NOMO-1 treated with DMSO at 0.1 percent for 48 hours (cell line): ENCODE measurements around the gene IGIP.
"Not testable (repeated sequence)": the region's sequence is repeated elsewhere in the genome, so short reads cannot be mapped to it uniquely, and the experiment has no call there.

Experiments used
- DNase-seq: peaks from one replicate; lab custom pipeline; 2025; ENCODE audit not compliant: unreplicated experiment; lab: John Stamatoyannopoulos, UW

Gene IGIP

DNA sequence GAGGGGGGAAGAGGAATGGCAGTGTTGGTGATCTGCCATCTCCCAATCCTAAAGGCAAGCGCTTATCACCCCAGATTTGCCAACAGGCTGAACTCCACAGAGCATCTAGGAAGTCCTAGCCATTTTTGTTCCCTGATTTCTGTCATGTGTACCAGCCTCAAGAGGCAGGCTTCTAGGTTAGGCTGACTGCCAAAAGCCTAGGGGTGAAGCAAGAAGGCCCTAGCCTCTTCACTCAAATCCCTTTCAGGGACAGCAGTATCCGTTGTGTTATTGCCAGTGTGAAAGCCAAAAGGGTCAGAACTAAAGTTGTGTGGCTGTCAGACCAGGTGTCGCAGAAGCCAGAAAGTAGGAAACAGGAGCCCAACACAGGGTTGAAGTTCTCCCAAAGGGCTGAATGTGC, 14.7 kb downstream of the IGIP start:
- no peak for DNase-seq

DNA sequence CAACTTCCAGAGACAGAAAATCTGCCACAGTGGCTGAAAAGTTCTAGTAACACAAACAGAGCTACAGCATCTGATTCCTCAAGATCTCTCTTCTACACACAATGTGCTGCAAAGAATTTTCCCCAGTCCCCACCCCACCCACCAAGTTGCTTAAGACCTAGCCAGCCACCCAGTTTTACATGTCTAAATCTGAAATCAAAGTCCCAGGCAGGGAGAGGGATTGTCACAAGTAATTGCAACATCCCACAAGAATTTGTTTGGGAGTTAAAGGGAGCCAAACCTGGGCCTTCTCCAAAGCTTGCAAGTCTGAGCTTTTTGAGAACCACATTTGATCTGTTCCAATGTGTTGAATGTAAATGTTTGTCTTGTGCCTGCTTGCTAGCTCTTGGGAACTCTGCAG, 15.5 kb downstream of the IGIP start:
- DNase-seq: no peak

DNA sequence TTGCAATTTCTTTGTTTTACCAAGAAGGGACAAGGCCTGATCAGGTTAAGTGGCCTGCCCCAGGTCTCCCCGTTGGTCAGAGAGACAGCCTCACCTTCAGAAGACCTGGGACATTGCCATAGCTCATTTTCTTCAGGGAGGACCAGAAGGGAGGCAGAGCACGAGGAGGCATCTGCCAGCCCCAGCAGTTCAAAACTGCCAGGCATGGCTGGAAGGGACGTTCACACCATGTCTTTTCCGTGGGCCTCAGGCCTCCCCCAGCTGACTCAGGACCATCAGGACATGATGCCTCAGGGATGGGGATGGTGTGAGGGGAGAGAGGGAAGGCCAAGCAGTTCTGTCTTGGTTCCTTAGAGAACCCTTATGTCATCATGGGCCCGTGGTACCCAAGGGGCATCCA, 16.5 kb downstream of the IGIP start:
- DNase-seq: no peak

DNA sequence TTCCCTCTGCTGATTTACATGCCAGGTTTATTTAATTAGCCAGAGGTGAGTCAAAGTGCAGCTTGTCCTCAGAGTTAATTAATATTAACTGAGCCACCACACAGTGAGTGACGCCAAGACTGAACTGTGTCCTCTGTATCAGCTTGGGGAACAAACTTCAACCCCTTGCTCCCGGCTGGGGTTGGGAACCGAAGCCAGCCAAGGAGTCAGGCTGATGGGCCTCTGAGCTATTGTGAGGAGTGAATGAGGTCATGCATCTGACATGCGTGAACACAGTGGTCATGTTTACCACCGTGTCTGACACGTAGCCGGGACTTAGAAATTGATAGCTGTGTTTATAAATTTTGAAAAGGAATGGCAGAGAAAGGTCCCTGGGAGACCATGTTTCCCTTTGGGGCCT, 17.1 kb downstream of the IGIP start:
- no peak for DNase-seq

DNA sequence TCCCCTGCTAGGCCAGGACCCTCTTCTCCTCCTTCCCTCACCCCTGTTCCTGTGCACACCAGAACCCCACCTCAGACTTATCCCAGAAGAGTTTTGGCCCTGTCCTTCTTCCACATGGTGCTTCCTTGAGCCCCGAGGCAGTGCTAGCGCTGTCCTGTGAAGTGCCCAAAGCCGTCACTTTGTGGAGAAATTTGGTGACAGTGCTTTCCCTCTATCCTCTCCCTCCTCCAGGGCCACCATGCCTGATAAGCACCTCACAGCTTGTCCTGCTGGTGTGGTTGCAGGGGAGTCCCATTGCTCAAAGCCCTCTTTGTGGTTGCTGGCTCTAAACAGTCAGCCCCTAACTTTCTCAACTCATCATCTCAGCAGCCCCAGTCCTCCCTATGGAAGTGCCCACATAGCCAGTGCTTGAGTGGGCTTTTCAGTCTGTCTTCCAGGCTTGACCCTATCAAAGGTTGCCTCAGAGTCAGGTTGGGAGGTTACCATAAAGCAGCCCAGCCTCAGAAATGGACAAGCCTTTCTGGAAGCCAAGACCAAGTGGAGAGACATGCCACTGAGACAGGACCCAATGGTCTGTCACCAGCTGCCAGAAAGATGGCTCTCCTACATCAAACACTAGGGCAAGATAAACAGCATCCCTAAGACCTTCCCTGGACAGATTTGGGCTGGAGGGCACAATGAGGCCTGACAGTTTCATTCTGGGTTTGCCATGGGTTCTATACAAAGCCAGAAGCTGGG, 18.0 kb downstream of the IGIP start:
- no peak for DNase-seq

DNA sequence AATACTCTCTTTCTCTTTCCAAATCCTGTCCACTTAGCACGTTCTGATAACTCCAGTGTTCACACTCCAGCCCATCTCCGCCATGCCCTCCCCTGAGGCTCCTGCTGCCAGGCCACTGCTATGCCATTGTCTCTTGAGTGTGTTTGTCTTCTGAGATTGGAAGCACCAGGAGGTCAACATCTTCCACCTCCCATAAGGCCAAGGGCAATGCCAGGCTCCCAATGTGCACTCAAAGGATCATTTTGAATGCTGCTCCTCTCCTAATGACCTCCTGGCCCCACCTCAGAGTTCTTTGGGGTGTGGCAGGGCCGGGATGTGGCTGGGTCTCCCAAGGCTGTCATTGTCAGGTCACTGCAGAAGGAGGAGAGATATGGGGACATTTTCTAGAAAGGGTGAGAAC, 19.5 kb downstream of the IGIP start:
- no peak for DNase-seq

DNA sequence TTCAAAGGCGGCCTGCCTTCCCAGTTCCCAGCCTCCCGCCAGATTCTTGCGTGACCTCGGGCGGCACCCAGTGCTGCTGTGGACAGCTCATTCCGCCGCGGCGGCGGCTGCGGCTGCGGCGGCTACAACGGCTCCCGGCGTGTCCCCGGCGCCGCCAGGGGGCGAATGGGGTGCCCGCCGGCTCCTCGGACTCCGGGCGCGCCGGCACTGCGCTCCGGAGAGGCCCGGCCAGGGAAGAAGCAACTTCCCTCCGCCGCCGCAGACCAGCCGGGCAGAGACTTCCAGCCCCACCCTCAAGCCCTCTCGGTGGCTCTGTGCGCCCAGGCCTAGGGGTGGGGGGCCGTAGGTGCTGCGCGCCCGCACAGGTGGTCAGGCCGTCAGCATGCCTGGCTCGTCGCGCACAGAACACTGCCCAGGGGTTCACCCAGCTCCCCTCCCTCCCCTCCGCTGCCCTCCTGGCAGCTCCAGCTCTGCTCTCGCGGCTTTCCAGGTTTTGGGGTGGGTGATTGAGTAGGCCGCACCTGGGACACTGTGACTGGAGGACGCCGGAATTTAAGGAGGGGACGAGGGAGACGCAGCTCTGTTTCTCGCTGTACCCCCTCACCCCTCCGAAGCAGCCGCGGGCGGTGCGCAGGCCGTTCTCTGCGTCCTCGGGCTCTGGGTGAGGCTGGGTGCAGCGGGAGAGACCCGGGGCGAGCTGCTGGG, 20.2 kb downstream of the IGIP start:
- DNase-seq: peak; percentile 63

DNA sequence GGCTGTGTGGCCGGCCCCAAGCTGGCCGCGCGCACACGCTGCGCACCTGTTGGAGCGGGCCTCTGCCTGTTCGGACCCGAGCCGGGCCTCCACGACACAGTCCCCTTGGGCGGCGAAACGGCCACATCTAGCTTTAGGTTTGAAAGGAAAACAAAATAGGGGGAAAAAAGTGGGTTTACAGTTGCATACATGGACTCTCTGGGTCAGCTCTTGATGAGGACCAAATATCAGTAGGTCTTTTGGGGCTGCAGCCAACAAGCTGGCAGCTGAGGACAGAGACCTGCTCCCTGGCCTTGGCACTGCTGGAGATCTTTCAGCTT, 20.7 kb downstream of the IGIP start:
- no peak for DNase-seq

DNA sequence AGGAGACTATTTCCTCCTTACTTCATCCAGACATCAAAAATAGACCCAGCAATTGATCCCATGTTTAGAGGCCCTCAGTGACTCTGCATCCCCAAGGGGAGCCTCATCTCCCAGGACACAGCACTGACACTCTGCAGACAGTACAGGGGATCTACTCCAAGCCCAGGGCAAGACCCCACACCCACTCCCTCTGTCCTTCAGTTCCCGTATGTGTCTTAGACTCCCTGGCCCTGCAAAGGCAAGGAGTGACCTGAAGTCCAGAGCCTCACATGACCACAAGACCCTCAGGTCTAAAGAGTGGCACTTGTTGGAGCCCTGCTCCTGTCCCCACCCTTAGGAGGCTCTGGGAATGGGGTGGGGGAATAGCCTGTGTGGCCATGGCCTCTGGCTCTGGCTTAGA, 21.7 kb downstream of the IGIP start:
- DNase-seq: no peak

DNA sequence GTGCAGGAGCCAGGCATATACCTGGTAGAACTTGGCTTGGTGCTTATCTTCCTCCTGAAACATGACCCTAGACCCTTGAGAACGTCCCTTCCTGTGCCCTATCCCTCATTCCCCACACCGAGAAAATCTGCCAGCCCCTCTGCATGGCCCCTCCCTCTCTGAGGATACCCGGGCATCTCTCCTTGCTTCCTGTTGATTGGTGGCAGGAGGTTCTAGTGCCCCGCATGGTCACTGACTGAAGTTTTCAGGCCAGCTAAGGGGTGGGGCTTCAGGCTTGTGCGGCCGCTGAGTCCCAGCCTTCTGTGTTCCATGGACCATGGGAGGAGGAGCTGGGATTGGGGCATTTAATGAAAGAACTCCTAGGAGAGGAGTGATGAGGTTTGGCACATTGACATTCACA, 22.8 kb downstream of the IGIP start:
- DNase-seq: no peak

DNA sequence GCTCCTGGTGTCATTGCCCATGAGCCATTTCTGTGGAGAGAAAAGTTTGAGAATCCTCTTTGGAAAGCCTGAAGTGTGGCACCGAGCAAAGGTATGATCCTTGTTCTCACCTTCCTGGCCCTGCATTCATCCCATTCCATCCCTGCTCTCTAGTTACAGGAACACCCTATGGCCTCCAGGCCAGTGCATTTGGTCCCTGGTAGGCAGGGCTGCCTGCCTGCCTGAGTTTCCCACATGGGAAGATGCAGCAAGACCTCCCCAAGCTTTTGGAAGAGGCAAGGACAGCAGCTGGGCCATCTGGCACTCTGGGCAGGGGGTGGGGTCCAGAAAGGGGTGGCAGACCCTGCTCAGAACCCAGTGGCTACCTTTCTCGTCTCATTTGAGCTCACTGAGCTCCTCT, 24.5 kb downstream of the IGIP start:
- DNase-seq: no peak

DNA sequence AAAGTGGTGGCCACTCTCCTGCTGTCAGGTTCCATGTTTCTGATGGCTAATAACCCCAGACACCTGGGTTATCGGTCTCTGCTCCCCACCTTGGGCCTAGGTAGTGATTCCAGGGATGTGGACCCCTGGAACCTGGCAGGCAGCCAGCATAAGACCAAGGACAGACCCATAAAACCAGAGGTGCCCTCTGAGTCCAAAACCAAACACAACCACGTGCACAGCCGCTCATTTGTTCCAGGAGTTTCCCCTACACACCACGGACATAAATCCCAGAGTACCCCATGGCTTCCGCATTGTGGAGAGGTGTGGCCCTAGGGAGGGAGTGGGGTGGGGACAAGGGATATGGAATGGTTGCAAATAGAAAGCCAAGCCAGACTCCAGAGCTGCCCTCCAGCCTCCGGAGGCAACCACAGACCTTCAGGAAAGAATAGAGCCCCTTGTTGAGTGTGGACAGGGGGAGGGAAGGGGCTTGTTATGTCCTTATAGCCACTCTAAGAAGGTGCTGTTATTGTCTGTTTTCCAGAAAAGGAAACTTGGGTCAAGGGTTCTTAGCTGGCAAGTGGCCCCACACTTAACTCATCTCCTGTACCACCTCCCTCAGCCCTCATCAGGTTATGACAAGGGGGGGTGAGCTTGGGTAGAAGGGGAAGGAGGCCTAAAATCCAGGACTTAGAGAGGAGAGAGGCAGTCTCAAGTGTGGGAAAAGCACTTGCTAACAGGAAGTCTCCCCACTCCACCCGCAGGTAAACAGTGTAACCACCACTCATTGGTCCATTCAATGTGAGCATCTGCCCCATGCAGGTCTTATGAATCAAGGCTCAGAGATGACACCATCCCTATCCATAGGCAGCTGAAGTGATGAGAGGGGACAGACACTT, 25.6 kb downstream of the IGIP start:
- no peak for DNase-seq

DNA sequence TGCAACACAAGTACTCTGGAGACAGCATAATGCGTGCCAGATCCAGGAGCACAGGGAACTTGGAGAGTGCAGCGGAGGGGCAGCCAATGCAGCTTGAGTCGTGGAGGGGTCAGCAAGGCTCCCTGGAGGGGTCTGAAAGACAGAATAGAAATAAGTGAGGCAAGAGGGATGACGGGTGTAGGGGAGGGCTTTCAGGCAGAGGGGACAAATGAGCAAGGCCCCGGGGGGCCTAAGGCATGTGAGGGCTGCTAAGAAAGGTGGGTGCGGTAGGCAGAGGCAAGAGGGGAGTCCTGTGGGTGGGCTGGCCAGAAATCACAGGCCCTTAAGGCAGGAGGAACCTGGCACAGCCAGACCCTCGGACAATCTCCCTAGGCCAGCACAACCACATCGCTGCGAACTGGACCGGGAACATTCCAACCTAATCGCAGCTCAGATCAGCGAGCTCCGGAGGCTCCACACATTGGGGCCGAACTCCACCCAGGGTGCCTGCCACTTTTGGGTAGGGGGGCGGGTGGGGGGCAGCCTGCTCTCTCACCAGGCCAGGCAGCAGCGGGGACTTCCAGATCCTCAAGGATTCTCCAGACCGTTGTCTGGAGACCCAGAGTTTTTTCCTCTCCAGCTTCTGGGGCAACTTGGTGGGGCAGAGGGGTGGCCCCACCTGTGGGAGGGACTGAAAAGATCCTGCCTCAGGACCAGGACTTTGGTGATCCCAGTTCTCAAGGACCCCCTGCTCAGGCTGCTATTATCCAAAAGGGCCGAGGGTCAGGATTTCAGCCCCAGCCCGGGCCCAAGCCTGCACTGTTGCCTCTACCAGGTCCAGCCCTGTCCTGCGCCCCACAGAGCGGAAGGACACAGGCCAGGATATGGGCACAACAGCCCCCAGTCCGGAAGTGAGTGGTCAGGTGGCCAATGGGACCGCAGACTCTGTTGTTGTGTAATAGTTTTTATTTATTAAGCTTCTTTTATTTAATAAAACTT, 26.6 kb downstream of the IGIP start:
- no peak for DNase-seq

DNA sequence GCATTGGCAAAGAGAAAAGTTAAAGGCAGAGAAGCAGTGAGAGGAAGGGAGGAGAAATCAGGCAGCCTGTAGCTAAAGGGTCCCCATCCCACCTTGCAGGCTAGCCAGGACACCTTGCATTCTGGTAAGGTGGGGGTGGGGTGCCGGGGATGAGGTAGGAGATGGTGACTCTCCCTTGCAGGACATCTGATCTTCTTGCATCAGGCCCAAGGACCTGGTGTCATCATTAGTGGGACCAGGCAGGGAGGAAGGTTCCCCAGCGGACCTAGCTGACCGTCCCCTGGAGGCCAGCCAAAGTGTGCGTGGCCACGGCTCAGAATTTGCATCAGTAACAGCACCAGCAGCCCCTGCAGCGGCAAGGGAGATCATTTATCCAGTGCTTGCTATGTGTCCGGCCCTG, 27.5 kb downstream of the IGIP start:
- no peak for DNase-seq

DNA sequence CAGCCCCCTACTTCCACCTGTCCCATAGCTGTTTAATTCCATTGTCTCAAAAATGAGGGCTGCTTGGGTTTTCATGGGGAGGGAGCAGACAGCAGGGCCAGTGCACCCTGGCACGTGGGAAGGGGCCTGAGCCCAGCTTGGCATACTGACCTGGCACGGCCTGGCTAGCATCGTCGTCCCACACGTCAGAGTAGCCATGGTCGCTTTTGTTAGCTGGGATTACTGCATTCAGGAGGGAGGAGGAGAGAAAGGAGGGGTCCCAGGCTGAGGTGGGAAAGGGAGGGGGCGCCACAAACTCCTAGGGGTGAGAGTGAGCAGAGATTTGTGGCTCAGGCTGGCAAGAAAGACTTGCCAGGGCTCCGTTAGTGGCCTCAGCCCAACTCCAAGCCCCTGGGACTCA, 28.2 kb downstream of the IGIP start:
- DNase-seq: no peak

DNA sequence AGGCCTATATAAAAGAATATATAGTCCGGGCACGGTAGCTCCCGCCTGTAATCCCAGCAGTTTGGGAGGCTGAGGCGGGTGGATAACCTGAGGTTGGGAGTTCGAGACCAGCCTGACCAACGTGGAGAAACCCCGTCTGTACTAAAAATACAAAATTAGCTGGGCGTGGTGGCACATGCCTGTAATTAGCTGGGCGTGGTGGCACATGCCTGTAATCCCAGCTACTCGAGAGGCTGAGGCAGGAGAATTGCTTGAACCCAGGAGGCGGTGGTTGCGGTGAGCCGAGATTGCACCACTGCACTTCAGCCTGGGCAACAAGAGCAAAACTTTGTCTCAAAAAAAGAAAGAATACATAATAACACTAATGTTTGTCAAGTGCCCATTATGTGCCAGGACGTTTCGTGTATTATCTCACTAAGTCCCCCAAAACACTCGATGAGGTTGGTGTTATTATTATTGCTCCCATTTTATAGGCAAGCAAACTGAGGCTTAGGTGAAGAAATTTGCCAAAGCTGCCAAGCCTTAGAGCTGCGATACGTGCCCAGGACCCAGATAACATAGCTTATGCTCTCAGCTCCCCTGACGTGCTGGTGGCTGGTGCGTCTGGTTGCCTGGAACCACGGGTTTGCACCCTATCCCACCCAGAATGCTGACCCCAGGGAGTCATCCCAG, 29.1 kb downstream of the IGIP start:
- not testable (repeated sequence) for DNase-seq

DNA sequence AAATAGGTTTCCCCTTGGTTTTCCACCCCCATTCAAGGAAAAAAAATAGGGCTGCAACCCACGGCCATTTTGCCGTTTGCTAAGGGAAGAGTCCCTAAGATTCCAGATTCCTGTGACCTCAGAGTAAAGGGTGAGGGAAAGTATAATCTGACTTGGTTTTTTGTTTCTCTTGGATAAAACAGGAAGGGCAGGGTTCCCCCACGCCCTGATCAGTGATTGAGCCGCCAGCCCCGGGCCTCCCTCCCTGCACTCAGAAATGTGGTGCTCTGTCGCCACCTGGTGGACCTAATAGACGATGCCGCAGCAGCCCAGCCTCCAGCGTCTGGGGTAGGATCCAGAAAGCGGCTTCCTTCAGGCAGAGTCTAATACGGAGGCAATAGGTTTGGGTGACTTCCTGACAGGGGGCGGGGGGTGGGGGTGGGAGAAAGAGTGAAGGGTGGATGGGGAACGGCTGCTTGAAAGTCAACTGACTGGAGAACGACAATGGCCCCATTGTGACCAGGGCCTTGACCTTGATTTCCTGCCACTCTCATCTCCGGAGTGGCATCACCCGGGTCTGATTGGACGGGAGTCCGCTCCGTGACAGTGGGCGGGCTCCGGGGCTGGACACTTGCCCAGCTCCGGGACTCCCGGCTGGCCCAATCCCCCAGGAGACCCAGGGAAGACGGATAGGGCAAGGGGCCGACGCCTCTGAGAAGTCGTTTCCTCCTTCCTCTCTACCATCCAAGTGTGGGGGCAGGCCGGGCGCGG, 31.5 kb downstream of the IGIP start:
- peak; percentile 75 for DNase-seq

DNA sequence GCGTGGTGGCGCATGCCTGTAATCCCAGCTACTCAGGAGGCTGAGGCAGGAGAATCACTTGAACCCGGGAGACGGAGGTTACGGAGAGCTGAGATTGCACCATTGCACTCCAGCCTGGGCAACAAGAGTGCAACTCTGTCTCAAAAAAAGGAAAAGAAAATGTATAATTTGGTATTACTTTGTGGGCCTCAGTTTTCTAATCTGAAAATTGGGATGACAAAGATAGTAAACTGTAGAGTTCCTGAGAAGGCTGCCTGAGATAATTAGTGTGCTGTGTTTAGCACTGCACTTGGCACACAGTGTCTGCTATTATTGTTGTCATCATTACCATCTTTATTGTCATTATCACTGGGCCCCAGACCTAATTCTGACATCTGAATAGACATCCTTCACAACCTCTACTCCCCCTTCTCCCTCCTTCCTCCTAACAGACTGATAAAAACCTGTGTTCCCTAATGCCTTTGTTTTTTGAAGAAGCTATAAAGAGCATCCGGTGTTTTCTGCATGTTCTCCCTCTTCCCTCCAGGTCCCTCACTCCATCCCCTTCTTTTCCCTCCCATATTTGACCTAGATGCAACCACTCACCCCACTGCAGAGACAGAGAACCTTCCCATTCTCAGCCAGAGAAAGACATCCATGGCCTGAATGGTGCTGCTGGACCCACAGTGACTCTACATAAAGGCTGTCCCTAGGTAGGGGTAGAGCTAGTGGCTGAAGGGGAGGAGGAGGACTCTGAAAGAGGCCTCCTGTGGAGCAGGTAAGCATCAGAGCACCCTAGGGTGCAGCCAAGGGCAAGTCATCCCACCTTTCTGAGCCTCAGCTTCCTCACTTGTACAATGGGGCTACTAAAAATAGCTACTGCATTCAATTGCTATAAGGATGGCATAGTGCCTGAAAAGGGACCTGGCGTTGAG, 33.5 kb downstream of the IGIP start:
- no peak for DNase-seq

DNA sequence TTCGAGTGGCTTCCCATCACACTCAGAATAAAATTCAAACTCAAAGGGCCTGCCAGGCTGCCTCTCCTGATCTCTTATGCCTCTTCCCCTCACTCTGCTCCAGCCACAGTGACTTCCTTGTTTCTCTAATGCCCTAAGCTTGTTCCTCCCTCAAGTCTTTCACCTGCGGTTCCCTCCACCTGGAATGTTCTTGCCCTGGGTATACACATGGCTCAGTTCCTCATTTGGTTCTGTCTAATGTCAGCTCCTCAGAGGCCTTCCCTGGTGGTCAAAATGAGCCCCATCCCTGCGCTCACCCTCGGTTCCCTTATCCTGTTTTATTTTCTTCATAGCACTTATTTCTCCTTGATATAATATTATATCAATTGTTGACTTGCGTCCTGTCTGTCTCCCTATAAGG, 36.5 kb downstream of the IGIP start:
- DNase-seq: no peak
